ENCODE measurements around the gene TMED6. TPM values are rescaled to one million over a fixed set of nuclear protein-coding genes. Genes with fewer than 3 reads are reported as not detected.
"Not testable (repeated sequence)": the region's sequence is repeated elsewhere in the genome, so short reads cannot be mapped to it uniquely, and the experiment has no call there.

TMED6 gene
- total RNA-seq, 1 experiment from 2014 or later, result not detected

DNA sequence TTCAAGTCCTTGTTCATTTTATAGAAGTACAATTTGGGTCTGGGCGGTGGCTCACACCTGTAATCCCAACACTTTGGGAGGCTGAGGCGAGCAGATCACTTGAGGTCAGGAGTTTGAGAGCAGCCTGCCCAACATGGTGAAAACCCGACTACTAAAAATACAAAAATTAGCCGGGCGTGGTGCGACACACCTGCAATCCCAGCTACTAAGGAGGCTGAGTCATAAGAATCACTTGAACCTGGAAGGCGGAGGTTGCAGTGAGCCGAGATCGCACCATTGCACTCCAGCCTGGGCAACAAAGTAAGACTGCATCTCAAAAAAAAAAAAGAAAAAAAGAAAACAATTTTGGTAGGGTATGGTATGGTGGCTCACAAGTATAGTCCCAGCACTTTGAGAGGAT, 8.5 kb upstream of the TMED6 start:
- not testable (repeated sequence) for DNase-seq (ENCODE audit: low read depth)

DNA sequence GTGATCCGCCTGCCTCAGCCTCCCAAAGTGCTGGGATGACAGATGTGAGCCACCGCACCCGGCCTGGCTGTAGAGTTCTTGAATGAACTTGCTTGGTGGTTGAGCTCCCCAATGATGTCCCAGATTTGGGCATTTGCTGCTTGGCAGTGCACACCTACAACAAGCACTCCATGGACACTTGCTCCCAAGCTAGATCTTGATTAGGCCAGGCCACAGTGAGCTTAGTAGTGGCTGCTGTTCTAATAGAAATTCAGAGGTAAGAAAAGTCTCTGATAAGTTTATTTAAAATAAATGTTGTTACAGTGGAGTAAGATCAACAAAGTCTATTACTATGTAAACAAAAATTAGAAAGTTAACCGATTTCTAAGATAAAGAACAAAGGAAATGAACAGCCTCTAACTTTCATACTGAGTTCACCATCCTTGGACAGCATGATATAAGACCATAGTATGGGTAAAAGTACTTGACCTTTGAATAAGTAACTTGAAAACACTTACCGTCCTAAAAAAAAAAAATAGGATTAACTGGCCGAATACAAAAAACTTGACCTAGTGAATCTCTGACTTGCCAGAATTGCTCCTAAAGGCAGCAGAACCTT, 951 bp downstream of the TMED6 start:
- no peak for DNase-seq (ENCODE audit: low read depth)

DNA sequence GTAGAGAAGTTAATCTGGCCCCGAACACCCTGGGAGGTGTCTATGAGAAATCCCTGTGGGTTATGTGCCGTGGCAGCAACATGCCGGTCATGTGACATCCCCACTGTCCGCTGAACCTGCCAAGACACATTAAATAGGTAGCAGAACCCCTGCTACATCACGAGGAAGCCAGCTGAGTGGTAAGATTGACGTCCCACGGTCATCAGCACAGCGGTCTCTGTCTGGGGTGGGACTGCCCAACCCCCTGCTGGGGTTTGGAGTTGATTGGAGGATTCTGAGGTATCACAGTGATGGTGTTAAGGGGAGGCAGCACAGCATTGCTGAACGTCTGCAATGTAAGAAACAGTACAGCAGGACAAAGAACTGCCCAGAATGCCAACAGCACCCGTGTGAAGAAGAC, 2.0 kb downstream of the TMED6 start:
- no peak for DNase-seq (ENCODE audit: low read depth)

DNA sequence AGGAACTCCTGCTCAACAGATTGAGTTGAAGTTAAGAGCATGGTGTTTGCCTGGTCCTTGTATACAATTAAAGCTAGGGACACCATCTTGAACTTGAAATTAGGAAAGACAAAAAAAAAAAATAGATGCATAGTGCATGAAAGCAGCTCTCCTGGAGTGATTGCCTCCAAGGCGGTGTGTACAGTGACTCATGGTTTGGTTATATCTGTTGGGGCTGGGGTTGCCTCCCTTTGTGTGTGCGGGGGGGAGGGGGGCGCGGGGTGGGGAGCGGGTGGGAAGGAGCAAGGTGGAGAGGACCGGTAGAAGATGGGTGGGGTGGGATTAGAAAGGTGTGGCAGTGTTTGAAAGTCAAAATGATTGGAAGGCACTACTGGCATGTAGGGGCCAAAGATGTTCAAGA, 3.4 kb downstream of the TMED6 start:
- DNase-seq (ENCODE audit: low read depth), result no peak

DNA sequence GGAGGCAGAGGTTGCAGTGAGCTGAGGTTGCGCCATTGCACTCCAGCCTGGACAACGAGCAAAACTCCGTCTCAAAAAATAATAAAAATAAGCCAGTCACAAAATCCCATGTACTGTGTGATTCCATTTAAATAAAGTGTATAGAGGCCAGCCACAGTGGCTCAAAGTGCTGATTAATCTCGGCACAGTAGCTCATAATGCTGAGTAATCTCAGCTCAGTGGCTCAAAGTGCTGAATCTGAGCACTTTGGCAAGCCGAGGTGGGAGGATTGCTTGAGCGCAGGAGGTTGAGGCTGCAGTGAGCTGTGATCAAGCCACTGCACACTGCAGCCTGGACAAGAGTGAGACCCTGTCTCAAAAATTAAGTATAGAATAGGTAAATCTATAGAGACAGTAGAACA, 4.9 kb downstream of the TMED6 start:
- no peak for DNase-seq (ENCODE audit: low read depth)

DNA sequence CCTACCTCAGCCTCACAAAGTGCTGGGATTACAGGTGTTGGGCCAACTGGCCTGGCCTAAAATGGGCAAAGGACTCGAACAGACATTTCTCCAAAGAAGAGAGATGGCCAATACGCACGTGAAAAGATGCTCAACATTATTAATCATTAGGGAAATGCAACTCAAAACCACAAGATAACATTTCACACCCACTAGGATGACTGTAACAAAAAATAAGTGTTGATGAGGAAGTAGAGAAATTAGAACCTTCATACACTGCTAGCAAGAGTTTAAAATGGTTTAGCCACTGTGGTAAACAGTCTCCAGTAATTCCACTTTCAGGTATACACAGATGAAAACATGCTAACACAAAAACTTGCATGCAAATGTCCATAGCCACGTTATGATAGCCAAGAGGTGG, 5.7 kb downstream of the TMED6 start:
- DNase-seq (ENCODE audit: low read depth), result no peak

DNA sequence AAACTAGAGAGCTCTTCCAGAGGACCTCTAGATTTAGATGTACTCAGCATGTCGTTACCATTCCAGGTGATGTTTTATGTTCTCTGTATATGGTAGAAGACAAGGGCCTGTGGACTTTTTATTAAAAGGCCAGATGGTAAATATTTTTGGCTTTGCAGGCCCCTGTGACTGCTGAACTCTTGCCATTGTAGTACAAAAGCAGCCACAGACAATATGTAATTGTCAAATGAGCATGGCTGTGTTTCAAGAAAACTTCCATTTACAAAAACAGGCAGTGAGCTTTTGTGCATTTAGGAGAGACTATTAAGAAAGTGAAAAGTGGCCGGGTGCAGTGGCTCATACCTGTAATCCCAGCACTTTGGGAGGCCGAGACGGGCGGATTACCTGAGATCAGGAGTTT, 7.4 kb downstream of the TMED6 start:
- no peak for DNase-seq (ENCODE audit: low read depth)

DNA sequence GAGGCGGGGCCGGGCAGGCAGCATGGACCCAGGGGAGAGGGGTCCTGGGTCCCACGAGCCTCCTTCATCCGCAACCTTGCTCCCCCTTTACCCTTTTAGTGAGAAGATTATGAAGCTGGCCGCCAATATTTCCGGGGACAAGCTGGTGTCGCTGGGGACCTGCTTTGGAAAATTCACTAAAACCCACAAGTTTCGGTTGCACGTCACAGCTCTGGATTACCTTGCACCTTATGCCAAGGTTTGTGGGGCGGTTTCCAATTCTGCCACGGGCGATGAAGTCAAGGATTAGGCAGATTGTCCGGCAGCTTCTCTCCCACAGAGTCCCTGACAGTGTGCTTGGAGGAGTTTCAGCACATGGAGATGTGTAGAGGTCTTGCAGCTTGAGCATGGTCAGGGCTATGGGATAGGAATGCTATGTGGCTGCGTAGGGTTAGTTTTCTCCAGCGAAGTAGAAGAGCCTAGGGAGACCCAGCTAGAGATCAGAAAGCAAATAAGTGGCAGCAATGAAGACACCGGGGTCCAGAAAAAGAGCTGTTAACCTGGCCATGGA, 11.4 kb downstream of the TMED6 start:
- peak; percentile 20 for DNase-seq (ENCODE audit: low read depth)

DNA sequence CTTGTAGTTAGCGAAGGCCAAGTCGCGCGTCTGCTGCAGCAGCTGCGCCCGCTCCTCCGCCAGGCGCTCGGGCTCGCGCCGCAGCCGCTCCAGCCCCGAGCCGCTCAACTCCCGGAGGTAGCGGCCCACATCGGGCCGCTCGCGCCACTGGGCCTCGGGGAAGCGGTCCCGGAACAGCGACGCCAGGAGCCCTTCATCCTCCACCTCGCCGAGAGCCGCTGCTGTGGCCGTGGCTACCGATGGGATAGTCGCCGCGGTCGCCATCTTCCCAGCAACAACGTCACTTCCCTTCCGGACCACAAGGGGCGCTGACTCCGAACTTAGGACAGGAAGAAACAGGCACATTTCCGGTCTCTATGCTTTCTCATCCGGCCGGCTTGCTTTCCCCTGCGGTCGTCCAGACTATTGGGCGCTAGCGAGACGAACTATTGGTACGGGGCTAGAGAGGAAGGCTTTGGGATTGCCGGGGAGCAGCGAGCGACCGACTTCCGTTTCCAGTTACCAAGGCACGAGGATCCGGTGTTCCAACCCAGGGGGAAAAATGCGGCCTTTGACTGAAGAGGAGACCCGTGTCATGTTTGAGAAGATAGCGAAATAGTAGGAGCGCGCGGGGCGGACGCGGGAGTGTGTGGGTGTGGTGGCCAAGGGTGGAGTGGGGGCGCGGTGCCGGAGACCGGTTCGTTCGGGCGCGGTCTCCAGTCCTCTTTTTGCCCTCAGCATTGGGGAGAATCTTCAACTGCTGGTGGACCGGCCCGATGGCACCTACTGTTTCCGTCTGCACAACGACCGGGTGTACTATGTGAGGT, 12.1 kb downstream of the TMED6 start, which contains the start of the genes COG8 and NIP7:
Gene COG8, minus strand, starts transcription at position 276 of the 806 bp plus-strand sequence. Its CDS starts 12 bp downstream, at position 264.
Gene NIP7, plus strand, starts transcription at position 484 of the 806 bp plus-strand sequence. Its CDS starts 58 bp downstream, at position 542.
- peak; percentile 99 for DNase-seq (ENCODE audit: low read depth)

DNA sequence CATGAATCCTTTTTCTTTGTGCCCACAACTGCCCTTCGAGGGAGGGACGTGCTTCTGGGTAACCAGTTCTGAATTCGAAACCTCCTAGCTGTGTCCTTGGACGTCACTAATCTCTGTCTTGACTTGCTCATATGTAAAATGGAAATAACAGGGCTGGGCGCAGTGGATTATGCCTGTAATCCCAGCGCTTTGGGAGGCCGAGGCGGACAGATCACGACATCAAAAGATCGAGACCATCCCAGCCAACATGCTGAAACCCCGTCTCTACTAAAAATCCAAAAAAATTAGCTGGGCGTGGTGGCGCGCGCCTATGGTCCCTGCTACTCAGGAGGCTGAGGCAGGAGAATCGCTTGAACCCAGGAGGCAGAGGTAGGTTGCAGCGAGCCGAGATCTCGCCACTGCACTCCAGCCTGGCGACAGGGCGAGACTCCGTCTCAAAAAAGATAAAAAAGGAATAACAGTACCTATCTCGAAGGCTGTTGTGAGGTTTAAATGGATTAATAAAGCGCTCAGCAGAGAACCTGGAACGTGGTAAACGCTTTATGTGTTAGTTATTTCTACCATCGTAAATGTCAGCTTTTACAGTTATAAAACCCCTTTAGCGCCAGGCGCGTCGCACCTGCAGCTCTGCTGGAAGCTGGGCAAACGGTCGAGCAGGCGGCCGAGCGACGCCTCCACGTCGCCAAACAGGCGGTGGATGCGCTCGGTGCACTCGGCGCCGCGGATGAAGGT, 12.9 kb downstream of the TMED6 start:
- no peak for DNase-seq (ENCODE audit: low read depth)

DNA sequence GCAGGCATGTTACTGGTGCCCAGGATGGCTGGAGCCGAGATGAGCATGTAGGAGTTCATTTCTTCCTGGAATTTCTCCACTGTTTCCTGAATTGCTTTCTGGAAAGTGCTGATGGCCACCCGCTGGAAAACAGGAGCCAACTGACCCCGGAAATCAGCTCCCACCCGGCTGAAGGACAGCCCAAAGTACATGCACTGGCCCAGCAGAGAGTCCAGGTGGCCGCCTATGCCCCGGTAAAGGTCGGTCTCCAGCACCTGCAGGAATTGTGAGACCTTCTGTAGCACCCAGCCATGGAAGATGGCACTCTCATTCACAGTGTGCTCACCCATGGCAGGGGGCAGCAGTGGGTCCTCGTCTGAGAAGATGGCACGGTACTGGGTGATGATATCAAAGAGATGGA, 16.9 kb downstream of the TMED6 start:
- DNase-seq (ENCODE audit: low read depth), result no peak

DNA sequence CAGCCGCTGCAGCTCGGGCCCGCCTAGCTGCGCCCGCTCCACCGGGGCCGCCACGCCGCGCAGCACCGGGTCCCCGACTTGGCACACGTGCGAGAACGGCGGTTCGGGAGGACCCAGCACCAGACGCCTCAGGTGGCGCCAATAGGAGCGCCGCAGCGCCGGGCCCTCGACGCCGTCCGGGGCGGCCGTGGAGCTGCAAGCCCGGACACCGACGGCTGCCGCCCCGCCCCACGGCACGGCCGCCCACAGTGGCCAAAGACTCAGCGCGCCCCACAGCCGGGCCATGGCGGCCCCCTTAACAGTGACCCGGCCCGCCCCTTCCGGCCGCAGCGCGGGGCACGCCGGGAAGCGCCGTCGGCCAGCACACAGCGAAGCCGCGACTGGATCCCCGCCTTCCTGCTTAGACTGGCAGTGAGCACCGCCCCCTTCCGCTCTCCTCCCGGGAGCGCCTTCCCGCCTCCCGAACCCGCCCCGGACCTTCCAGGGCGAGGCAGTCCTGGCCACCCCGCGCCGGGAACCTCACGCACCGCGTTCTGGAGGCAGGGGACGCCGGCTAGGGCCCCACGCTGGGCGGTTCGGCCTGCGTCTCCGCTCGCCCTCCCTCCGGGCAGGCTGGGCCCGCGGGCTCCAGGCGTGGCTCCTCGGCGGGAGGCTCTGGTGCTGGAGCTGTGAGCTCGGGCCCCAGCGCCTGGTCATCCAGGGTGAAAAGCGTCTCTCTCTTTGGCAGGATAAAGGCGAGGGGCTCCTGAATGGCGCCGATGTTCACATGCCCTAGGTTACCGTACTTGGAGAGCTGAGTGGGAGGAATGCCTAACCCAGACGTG, 21.1 kb downstream of the TMED6 start, which contains the start of gene PDF:
Gene PDF, minus strand, starts transcription at position 303 of the 824 bp plus-strand sequence. Its CDS starts 18 bp downstream, at position 285.
- peak; percentile 92 for DNase-seq (ENCODE audit: low read depth)

DNA sequence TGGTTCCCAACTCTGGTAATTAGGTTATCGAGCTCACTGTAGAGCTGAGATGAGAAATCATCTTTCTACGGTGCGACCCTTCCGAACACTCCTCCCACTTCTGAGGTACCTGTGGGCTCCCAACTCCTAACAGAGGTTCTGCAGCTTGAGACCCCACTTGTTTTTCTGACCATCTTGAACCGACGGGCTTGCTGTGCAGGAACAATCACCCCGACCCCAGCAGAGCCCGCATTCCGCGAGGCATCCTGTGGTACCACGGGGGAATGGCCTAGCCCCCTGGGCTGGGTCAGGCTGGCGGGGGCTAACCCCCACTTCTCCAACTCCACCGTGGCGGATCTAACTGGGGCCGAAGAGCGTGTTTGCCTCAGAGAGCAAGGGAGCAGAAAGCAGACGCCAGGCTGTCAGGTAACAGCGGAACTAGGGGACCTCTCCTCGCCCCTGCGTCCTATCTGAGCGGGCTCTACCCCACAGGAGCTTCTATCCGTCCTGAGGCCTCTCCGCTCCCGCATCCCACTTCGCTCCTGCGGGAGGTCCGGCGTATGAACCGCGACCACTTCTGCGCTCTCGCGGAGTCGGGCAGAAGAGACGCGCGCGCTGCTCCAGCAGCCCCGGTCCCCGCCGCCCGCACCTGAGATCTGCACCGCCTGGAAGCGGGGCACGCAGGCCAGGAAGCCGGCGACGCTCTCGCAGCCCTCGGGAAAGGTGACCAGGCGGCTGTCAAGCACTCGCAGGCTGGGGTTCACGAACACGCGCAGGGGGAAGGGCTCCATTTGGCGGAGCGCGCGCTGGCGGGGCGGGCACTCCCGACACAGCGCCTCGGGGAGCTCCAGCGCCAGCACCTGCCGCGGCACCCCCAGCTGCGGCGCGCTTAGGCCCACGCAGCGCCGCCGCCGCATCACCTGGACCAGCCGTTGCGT, 22.0 kb downstream of the TMED6 start:
- DNase-seq (ENCODE audit: low read depth), result peak; percentile 38

DNA sequence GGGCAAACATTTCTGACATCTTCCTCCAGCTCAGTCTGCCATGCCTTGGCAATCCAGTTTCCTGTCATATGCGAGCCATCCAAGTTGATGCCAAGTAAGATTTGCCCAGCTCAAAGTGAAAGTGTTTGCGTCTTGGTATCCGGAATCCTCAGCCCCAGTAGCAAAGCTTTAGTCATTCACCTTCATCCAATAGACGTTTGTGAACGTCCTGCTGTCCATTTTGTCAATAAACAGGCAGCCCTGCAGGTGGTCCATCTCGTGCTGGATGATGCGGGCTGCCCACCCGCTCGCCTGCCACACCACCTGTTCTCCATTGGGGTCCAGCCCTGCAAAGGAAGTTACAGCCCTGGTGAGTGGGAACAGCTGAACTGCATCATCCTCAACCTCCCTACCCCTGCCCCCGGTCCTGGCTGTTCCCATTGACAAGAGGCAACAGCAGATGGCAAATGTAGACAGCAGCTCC, 22.7 kb downstream of the TMED6 start:
- peak; percentile 59 for DNase-seq (ENCODE audit: low read depth)

DNA sequence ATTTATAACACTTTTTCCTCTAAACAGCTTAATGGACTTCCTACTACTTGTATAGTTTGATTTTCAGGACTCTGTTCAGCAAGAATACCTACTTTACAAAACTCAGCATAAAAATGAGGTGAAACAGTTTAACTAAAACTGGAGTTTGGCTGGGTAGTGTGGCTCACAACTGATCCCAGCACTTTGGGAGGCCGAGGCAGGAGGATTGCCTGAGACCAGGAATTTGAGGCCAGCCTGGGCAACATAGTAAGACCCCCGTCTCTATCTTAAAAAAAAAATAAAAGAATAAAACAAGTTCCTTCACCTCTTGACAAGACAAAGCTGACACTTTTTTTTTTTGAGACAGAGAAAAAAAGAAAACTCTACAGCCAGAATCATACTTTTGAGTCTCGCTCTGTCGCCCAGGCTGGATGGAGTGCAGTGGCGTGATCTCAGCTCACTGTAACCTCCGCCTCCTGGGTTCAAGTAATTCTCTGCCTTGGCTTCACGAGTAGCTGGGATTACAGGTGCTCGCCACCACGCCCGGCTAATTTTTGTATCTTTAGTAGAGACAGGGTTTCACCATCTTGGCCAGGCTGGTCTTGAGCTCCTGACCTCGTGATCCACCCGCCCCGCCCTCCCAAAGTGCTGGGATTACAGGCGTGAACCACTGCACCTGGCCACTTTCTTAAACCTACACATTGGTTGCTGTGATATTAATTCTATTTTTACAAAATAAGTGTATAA, 23.8 kb downstream of the TMED6 start:
- DNase-seq (ENCODE audit: low read depth), result no peak

DNA sequence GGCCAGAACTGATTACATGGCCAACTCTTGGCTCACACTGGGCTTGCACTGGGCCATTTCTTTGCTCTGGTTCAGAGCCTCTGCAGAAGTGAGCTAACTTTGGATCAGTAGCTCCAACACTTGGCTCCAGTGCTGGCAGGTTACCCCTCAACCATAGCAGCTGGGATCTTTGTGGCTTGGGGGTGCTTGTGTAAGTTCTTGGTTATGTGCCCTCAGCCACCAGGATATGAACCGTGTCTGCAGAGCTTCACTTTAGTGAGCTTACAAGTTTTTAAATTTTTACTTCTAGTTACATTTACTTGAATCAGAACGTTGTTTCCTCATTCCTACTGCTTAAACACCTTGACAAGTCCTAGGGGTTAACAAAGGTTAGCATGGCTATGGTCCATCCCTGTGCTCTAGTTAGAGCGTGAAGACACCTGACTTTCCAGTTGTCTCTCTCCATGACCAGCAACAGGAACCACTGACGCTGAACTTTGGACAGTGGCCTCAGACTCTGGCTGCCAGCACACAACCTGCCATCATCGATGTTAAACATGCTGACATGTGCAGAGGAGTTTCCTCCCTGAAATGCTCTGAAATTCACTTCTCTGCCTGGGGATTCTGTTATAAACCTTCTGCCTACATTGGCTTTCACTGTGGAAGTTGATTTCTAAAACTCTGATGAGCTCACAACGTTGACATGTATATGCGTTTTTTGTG, 25.3 kb downstream of the TMED6 start:
- no peak for DNase-seq (ENCODE audit: low read depth)

DNA sequence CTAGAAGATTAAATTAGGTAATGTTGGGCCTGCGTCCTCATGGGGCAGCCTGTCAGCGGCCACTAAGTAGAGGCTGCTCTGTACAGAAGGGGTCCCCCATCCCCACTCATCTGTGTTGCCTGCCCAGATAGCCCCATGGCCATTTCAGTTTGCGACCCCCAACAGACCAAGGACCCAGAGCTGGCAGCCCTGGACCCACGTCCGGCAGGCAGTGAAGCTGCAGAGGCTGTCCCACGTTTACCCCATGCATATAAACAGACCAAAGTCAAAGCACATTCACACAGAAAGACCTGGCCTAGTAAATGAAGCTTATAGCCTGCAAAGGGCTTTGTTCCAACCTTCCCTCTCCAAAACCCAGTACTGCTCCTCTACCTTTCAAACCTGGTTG, 25.8 kb downstream of the TMED6 start:
- no peak for DNase-seq (ENCODE audit: low read depth)

DNA sequence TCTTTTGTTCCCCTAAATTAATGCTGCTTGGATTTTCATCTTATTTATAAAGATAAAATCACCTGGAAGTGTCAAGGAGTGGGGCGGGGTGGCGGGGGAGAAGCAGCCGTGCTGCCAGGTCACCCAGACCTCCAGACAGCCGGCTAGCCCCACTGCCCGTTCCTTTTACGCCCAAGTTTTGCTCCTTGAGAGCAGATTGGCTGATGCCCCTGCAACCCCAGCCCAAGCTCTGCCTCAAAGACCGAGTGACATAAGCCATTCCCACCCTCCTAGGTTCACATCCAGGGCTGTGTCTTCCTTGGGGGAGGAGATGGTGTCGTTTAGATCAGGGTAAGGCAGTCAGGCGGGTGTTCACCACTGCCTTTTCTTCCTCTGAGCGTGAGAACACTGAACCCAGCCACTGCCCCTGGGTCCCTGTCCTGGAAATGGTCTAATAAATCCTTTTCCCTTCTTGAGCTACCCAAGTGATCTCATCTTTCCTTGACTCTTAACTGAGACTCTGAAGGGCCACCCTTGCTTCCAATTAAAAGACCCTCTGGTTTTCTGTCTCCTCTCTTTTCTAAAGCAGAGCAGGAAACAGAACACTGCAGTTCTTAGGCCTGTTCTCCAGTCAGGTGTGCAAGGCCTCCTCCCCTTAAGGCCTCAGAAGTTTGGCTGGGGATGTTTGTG, 26.9 kb downstream of the TMED6 start:
- DNase-seq (ENCODE audit: low read depth), result no peak

Measured in M059J (cell line).